Measurements from ENCODE around the gene TTC7B.
"Not testable (repeated sequence)": the region's sequence is repeated elsewhere in the genome, so short reads cannot be mapped to it uniquely, and the experiment has no call there.

TTC7B gene

GRCh38 chr14:90538716-90539495 is 277.3 kb downstream of the TTC7B start:
- no peak for FAIRE-seq

- FAIRE-seq = no peak
Observed at GRCh38 chr14:90538095-90538494, 278.1 kb downstream of the TTC7B start.

- FAIRE-seq = no peak
Observed at GRCh38 chr14:90536511-90537191, 279.6 kb downstream of the TTC7B start.

GRCh38 chr14:90536092-90536491 is 280.1 kb downstream of the TTC7B start:
- no peak for FAIRE-seq

- FAIRE-seq = no peak
Observed at GRCh38 chr14:90535556-90536090, 280.6 kb downstream of the TTC7B start.

GRCh38 chr14:90534838-90535555 is 281.2 kb downstream of the TTC7B start:
- no peak for FAIRE-seq

- FAIRE-seq = no peak
Observed at GRCh38 chr14:90534091-90534837, 282.0 kb downstream of the TTC7B start.

- no peak for FAIRE-seq
Observed at GRCh38 chr14:90533591-90534021, 282.6 kb downstream of the TTC7B start.

GRCh38 chr14:90532826-90533525 is 283.3 kb downstream of the TTC7B start:
- FAIRE-seq = no peak

- FAIRE-seq = no peak
Observed at GRCh38 chr14:90531497-90531896, 284.7 kb downstream of the TTC7B start.

- FAIRE-seq = no peak
Observed at GRCh38 chr14:90530523-90530922, 285.7 kb downstream of the TTC7B start.

- no peak for FAIRE-seq
Observed at GRCh38 chr14:90527978-90528377, 288.3 kb downstream of the TTC7B start.

- FAIRE-seq = not testable (repeated sequence)
Observed at GRCh38 chr14:90526536-90526935, 289.7 kb downstream of the TTC7B start.

- not testable (repeated sequence) for FAIRE-seq
Observed at GRCh38 chr14:90525353-90526028, 290.7 kb downstream of the TTC7B start.

- no peak for FAIRE-seq
Observed at GRCh38 chr14:90523961-90524875, 292.0 kb downstream of the TTC7B start.

- no peak for FAIRE-seq
Observed at GRCh38 chr14:90523544-90523943, 292.7 kb downstream of the TTC7B start.

GRCh38 chr14:90522571-90523191 is 293.5 kb downstream of the TTC7B start:
- no peak for FAIRE-seq

- FAIRE-seq = no peak
Observed at GRCh38 chr14:90521930-90522483, 294.2 kb downstream of the TTC7B start.

All from endometrium (tissue), 2 donors.